HG02571 (cell line): ENCODE results near the gene CLCN1.
"Not testable (repeated sequence)": the region's sequence is repeated elsewhere in the genome, so short reads cannot be mapped to it uniquely, and the experiment has no call there.

Experiments used
- ATAC-seq: cut with Tn5 transposase; IDR thresholded peaks from one replicate; pipeline ENCODE4 v1.9.1; 2021; ENCODE audit warnings: mild to moderate bottlenecking, moderate library complexity; ENCODE audit not compliant: unreplicated experiment

CLCN1 gene

GRCh38 chr7:143383642-143383957 is 67.7 kb downstream of the CLCN1 start:
- ATAC-seq = no peak

DNA sequence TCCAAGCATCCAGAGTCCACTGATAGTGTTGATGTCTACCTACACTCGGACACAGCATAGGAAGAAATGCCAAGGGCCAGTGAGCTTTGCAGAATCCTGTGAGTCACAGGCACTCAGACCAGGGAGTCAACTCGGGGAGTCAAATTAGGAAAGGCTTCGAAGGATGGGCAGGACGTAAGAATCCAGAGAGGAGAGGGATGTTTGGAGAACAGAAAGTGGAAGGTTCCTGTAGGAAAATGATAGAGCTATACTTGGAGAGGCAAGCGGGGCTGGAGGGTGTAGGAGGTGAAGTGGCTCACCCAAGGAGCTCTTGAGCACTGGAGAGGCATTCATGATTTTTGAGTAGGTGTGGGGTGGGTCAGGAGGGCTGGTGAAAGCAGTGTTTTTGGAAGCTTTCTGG is 68.2 kb downstream of the CLCN1 start:
- no peak for ATAC-seq

- no peak for ATAC-seq
These were observed 69.0 kb downstream of the CLCN1 start for GRCh38 chr7:143384661-143385631.

DNA sequence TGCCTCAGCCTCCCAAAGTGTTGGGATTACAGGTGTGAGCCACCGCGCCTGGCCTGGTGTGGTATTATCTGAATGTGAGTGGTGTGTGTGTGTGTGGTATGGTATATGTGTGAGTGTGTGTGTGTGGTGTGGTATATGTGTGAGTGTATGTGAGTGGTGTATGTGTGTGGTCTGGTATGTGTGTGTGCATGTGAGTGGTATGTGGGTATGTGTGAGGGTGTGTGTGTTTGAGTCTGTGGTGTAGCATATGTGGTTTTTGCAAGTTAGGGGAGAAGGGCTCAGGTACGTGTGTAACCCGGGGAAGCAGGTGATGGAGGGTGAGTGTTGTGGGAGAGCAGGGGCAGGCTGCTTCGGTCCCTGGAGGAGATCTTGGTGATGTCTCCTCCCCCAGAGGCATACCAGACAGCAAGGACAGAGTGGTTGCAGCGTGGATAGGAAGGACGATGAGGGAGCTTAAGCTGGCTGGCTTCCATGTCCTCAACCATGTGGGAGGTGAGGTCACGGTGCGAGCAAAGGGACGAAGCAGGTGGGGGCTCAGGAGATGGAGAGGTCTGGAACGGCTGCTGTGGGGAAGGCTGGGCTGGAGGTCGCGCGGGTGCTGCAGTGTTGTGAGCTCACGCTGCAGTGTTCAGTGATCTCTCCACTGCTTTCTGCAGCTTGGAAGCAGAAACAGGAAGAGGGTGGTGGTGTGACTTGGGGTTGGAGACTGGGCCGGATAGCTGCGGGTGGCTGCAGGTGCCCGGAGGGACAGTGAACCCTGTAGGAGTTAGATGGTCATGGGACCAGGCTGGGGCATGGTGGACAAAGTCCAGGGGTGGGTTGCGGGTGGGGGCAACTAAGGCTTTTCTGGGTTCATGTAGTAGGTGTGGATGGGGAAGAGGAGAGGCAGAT is 70.2 kb downstream of the CLCN1 start:
- no peak for ATAC-seq

DNA sequence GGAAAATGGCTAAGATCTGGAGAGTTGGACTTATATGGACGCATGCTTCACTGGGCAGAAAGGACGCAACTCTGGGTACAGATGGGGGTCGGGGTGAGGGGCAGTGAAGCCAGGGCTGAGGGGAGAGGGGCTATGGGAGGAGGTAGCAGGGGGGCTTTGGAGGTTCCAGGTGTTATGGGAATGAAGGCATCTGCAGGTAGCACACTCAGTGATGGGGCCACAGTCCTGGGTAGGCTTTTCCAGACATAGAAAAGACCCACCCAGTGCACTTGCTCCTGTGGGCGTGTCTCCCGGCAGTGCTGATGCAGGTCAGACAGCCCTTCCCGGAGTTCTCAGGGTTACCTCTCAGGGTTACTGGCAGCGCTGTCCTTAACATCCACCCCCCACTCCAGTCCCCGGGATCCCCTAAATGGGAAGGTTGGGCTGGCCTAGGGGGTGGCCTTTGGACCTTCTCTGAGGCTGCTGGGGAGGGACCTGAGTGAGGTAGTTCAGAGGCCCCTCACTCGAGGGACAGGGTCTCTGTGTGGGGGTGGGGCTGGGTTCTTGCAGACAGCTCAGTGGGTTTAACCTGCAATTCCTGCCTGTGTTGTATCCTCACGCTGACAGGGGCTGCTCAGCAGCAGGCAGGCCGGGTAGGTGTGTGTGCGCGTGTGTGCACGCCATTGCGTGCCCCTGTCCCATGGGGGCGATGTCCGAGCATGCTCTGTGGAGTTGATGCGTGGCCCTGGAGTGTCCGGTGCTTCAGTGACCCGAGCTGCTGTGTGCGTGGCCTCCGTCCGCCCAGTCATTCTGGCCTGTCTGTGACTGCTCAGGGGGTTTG is 71.5 kb downstream of the CLCN1 start:
- no peak for ATAC-seq

DNA sequence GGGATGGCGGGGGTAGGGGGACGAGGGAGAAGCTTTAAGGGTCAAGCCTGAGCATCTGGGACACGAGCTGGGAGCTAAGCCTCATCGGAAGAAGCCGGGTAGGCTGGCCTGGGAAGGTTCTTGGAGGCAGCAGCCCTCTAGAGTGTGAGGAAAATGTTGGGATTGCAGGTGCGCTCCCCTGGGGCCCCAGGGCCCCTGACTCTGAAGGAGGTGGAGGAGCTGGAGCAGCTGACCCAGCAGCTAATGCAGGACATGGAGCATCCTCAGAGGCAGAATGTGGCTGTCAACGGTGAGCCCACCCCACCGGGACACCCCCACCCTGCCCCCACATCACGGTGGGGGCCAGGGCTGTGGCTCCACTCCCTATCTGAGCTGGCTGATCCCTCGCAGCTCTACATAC is 72.1 kb downstream of the CLCN1 start:
- ATAC-seq = no peak

GRCh38 chr7:143388491-143389101 is 72.7 kb downstream of the CLCN1 start:
- no peak for ATAC-seq

GRCh38 chr7:143389316-143390103 is 73.6 kb downstream of the CLCN1 start:
- no peak for ATAC-seq

- no peak for ATAC-seq
These were observed 74.3 kb downstream of the CLCN1 start for GRCh38 chr7:143390104-143390772.

DNA sequence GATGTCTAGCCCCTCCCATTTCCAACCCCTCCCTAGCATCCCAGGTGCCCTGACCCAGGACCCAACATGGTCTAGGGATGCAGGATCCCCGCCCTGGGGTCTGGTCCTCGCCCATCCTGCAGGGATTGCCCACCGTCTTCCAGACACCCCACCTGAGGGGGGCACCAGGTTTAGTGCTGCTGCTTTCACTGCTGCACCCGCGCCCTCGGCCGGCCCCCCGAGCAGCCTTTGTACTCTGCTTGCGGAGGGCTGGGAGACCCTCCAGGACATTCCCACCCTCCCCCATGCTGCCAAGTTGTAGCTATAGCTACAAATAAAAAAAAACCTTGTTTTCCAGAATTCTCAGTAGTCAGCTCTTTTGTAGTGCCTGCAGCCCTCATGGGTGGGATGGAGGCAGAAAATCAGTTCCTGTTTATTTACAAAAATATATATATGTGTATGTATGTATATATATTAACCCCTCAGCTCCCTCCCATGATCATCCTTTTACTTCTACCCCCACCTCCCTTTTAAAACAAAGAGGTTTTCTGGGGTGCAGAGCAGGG is 74.9 kb downstream of the CLCN1 start:
- no peak for ATAC-seq

GRCh38 chr7:143391462-143392404 is 75.8 kb downstream of the CLCN1 start:
- no peak for ATAC-seq

- not testable (repeated sequence) for ATAC-seq
These were observed 76.5 kb downstream of the CLCN1 start for GRCh38 chr7:143392427-143392826.

- ATAC-seq = no peak
These were observed 77.0 kb downstream of the CLCN1 start for GRCh38 chr7:143392875-143393266.

DNA sequence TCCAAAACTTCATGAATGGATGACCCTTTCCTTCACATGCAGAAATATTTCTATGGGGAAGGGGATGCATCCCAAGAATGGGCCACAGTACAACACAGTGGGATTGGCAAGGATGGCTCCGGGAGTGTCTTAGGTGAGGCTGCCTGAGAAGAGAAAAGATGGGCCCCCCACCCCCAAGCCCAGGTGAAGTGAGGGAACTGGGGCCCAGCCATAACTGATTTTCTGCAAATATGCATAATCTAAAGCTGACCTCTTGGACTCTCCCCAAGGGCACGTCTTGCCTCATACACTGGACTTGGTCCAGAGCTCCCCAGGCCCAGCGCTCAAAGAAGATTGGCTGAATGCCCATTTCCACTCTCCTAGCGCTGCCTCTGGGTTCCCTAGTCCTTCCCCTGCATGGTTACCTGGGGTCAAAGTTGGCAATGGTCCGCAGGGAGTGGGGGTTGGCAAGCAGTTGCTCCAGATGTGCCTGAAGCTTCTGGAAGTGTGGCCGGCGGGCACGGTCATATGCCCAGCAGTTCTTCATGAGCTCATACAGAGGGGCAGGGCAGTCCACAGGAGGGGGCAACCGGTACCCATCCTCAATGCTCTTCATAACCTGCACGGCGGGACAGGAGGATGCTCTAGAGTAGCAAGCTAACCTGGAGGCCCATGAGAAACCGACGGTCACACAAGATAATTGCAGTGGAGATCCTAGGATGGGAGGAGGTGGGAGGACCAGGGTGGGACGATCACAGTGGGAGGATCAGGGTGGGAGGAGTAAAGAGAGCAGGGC is 77.5 kb downstream of the CLCN1 start:
- no peak for ATAC-seq

DNA sequence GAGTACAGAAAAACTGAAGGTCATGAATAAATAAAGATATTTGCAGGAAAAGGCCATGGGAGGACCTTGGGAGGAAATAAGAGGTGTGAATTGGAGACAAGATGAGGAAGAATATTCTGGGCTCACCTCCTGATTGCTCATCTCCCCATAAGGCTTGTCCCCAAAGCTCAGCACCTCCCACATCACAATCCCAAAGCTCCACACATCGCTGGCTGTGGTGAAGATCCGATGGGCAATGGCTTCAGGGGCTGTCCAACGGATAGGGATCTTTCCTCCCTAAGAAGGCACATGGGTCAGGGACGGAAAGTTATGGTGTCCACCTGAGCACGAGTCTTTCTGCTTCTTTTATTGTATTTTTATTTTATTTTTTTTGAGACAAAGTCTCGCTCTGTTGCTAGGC is 78.2 kb downstream of the CLCN1 start:
- ATAC-seq = no peak

- ATAC-seq = no peak
These were observed 78.9 kb downstream of the CLCN1 start for GRCh38 chr7:143394777-143395176.
